HG02943 (cell line): ENCODE measurements around the gene TSPAN6.

Experiments
- ATAC-seq: cut with Tn5 transposase; IDR thresholded peaks from one replicate; pipeline ENCODE4 v1.9.1; 2021; ENCODE audit warnings: mild to moderate bottlenecking, low read depth, moderate library complexity; ENCODE audit not compliant: unreplicated experiment

TSPAN6 gene

GRCh38 chrX:100636321-100636991, at the start of gene TSPAN6:
TSPAN6 (minus strand) TSS chrX:100636806; CDS start chrX:100636694, 112 bp downstream.
- no peak for ATAC-seq

DNA sequence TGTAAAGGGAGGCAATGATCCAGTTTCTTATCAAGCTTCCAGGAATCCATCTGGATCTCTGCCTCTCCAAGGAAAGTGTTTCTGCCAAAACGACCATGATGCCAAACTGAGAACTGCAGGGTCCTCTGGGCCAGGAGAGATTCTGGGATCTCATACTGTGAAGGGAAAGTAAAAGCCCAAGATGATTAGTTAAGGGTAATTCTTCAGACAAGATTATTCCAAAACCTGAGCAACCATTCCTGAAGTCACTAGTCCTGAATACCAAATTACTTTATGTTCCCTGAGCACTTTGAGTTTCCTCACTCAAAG, 49.3 kb upstream of the TSPAN6 start:
- ATAC-seq: no peak

- peak; percentile 72 for ATAC-seq
These were observed 48.8 kb upstream of the TSPAN6 start for GRCh38 chrX:100685284-100685996.

DNA sequence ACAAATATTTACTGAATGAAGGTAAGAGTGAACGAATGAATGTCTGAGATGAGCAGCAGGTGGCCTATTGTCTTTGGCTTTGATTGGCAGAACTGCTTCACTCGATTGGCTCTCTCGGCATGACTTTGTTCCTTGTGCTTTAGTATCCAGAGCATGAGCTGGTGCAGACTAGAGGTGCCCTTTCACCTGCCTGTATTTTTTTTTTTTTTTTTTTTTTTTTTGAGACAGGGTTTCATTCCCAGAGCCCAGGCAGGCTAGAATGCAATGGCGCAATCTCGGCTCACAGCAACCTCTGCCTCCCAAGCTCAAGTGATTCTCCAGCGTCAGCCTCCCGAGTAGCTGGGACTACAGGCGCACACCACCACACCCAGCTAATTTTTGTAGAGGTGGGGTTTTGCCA, 46.3 kb upstream of the TSPAN6 start:
- ATAC-seq: no peak

DNA sequence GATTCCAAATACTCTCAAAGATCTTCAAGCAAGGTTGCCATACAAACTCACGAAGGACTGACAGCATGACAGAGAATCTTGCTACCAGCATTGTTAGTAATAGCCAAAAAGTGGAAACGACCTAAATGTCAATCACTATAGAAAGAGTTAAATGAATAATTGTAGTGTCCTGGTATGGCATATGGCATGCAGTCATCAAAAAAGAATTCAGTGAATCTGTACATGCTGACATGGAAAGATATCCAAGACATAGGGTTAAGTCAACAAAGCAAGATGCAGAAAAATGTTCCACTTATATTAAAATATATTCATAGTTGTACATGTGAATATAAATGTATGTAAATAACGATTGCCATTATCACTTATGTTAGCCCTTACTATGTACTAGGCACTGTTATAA, 45.0 kb upstream of the TSPAN6 start:
- ATAC-seq: no peak

GRCh38 chrX:100680756-100681155, 44.1 kb upstream of the TSPAN6 start:
- no peak for ATAC-seq

GRCh38 chrX:100677611-100678181, 41.1 kb upstream of the TSPAN6 start:
- ATAC-seq: no peak

- ATAC-seq: no peak
These were observed 38.1 kb upstream of the TSPAN6 start for GRCh38 chrX:100674705-100675104.

GRCh38 chrX:100673397-100673953, 36.9 kb upstream of the TSPAN6 start:
- no peak for ATAC-seq

GRCh38 chrX:100672966-100673365, 36.4 kb upstream of the TSPAN6 start:
- no peak for ATAC-seq

DNA sequence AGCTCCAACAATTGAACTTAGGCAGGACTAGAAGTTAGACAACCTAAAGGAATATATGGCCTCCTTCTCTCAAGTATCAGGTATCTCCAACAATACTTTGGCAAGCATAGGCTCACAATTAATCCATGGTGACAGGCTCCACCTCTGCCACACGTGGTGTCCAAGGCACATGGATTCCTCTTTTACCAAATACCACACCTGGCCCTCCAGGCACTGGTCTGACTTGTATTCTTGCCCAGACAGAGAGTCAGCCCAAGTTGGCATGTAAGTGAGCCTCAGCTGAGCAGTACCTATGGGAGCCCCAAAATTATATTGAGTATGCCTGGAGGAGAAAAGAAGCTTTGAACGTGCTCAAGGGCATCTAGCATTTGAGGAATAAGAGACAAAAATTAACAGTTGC, 27.0 kb upstream of the TSPAN6 start:
- ATAC-seq: no peak

- no peak for ATAC-seq
These were observed 26.2 kb upstream of the TSPAN6 start for GRCh38 chrX:100662796-100663195.

DNA sequence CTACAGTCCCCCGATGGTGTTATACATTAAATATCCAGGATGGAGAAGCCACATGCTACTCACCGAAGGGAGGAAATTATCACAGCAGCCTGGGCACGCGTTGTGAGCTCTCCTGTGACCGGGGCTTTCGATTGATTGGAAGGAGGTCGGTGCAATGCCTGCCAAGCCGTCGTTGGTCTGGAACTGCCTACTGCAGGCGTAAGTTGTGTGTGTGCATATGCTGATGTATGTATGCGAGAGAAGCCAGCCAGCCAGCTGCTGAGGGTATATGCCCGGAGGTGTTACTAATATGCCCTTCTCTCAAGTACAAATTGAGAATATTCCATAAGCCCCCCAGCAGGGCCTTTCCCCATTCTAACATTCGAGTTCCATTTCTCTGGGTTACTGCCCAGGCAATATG, 25.6 kb upstream of the TSPAN6 start:
- ATAC-seq: no peak

- no peak for ATAC-seq
These were observed 23.0 kb upstream of the TSPAN6 start for GRCh38 chrX:100659431-100660137.

- ATAC-seq: no peak
These were observed 22.4 kb upstream of the TSPAN6 start for GRCh38 chrX:100658941-100659381.

DNA sequence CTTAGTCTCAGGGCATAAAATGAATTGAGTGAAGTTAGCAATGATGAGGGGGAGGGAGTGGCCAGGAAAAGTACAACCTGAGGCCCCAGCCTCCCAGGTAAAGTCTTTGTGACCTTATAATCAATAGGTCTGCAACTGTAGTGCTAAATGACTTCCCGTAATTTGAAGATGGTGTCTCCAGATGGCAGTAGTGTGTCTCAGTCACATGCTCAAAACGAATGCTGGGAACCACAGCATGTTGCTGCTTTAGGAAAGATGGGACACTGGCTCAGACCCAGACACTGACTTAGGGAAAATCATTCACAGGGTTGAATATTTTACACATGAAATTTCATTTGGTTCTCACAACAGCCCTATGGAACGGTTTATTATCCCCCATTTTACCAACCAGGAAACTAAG, 17.7 kb upstream of the TSPAN6 start:
- no peak for ATAC-seq

DNA sequence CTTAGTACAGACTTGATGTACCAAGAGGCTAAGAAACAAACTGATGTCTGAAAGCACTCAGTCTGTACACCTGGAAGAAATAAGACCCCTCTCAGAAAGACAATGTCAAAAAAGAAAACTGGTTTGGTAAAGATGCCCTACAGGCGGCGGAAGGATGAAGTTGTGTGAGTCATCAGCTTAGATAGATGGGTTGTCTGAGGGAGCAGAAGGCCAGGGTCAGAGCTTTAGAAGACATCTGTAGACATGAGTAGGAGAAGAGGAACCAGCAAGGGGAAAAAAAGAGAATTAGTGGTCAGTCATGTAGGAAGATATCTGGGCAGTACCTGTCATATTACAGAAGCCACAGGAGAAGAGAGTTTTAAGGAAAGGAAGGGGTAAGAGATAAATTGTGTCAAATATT, 15.7 kb upstream of the TSPAN6 start:
- no peak for ATAC-seq

GRCh38 chrX:100650841-100651240, 14.2 kb upstream of the TSPAN6 start:
- ATAC-seq: no peak

- no peak for ATAC-seq
These were observed 13.1 kb upstream of the TSPAN6 start for GRCh38 chrX:100649550-100650356.
